Left ventricle myocardium inferior (tissue), 1 donor: ENCODE data around the gene HES7. TPM values are rescaled to one million over a fixed set of nuclear protein-coding genes. Genes with fewer than 3 reads are reported as not detected.

ENCODE experiments used
- DNase-seq: peaks from one replicate; pipeline ENCODE4 v3.0.0-alpha.2; 2020
- H3K27ac ChIP-seq: fragments of 200-600 bp; replicated peaks from 2 replicates; pipeline ENCODE4 v1.8.0; 2021
- H3K27me3 ChIP-seq: fragments of 200-600 bp; 2 replicates; pipeline ENCODE4 v1.8.0; 2021; ENCODE audit warnings: low read depth
- H3K36me3 ChIP-seq: fragments of 200-600 bp; 2 replicates; pipeline ENCODE4 v1.8.0; 2021
- H3K4me1 ChIP-seq: fragments of 200-600 bp; 2 replicates; pipeline ENCODE4 v1.8.0; 2021
- H3K4me3 ChIP-seq: fragments of 200-600 bp; 2 replicates; pipeline ENCODE4 v1.8.0; 2021; ENCODE audit warnings: mild to moderate bottlenecking, moderate library complexity
- H3K9me3 ChIP-seq: fragments of 200-600 bp; replicated peaks from 2 replicates; pipeline ENCODE4 v1.8.0; 2021
- intact Hi-C: fragments of 100-400 bp; cut with micrococcal nuclease; formaldehyde crosslinking; loops from one replicate; pipeline ENCODE4 v1.11.0; 2022
- total RNA-seq: library from RNA; stranded (reverse); fragmentation: NEBNext Ultra II Directional; extraction: Animal tissue kit (Norgen Biotek cat#: 25700); gene quantifications from one replicate; pipeline ENCODE4 v1.2.1, GENCODE V29; 2021
- TF ChIP-seq, protein P1 (sequence below): fragments of 200-600 bp; IDR thresholded peaks from 2 replicates; pipeline ENCODE4 v1.8.0; 2021; ENCODE audit warnings: antibody characterized with exemption, mild to moderate bottlenecking, borderline replicate concordance
- donor health status: DM: no; HTN: yes; CAD: no; lungs with severe emphysema.

Gene HES7
- total RNA-seq, 1 donor from 2014 or later = not detected

DNA sequence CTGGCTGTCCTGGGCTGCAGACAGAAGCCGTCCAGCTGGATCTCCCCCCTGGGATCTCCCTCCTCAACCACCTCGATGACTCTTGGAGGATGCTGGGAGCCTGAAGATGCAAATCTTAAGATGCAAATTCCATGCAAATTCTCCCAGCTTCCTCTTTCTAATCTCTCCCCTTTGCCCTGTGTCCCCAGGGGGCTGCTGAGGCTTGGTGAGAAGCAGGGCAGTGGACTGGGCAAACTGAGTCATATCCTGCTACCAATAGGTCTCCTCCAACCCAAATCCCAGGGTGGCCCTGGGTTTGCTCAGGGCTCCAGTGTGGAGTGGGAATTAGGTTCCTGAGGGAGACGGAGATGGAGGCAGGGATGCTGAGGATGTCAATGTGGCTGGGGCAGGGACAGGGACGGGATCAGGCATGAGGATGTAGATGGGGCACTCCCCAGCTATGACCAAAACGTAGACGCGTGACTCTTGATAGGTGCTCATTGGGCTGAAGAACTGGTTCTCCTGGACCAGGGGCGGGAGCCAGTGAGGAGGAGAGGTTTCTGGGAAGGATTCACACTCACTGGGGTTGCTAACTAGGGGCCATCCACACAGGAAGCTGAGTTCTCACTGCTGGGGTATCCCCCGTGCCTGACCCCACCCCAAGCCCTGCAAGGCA, 32.7 kb downstream of the HES7 start:
- no peak for DNase-seq
- Histone ChIP-seq H3K9me3 (no peaks in the 10 kb centered on the region), H3K27me3 (peaks cover 90% of the 10 kb centered on the region), H3K27ac (no peak overlapping the region), H3K4me3 (no peak overlapping the region), H3K4me1 (no peaks in the 10 kb centered on the region), H3K36me3 (no peaks in the 10 kb centered on the region)
- intact Hi-C loops = no loop called here
- TF ChIP-seq, protein P1, sequence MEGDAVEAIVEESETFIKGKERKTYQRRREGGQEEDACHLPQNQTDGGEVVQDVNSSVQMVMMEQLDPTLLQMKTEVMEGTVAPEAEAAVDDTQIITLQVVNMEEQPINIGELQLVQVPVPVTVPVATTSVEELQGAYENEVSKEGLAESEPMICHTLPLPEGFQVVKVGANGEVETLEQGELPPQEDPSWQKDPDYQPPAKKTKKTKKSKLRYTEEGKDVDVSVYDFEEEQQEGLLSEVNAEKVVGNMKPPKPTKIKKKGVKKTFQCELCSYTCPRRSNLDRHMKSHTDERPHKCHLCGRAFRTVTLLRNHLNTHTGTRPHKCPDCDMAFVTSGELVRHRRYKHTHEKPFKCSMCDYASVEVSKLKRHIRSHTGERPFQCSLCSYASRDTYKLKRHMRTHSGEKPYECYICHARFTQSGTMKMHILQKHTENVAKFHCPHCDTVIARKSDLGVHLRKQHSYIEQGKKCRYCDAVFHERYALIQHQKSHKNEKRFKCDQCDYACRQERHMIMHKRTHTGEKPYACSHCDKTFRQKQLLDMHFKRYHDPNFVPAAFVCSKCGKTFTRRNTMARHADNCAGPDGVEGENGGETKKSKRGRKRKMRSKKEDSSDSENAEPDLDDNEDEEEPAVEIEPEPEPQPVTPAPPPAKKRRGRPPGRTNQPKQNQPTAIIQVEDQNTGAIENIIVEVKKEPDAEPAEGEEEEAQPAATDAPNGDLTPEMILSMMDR = no peak

DNA sequence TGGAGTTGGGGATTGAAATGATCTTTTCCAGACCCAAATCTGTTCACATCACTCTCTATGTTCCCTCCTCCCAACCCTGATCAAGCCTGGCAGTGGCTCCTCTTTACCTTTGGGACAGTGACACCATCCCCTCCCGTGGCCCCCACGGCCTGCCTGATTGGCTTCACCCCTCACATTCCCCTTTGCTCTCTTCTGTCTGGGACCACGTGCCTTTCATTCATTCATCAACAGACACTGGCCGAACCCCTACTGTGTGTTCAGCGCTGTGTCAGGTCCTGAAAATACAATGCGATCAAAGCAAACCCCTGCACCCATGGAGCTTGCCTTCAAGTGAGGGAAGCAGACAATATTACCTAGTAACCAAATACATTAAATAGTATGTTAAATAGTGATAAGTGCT, 34.2 kb downstream of the HES7 start:
- no peaks in the 10 kb centered on the region for H3K4me1 ChIP-seq
- H3K27ac ChIP-seq = no peak overlapping the region
- H3K27me3 ChIP-seq = peaks cover 90% of the 10 kb centered on the region
- TF ChIP-seq, protein P1 = no peak
- H3K9me3 ChIP-seq = no peaks in the 10 kb centered on the region
- H3K36me3 ChIP-seq = no peaks in the 10 kb centered on the region
- no peak overlapping the region for H3K4me3 ChIP-seq
- intact Hi-C loops = no loop called here
- no peak for DNase-seq

DNA sequence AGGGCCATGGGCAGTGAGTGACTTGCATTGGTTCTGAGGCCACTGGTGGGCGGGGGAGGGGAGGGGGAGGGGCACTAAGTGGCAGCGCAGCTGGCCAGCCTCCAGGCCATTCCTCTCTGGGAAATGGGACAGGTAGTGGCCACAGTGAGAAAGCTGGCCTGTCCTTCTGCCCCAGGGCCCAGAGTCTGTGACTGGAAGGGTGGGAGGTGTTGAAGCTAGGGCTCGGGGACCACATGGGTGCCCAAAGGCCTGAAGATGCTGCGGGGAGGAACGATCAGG, 36.0 kb downstream of the HES7 start:
- Histone ChIP-seq H3K27ac (no peak overlapping the region), H3K36me3 (no peaks in the 10 kb centered on the region), H3K4me1 (no peaks in the 10 kb centered on the region), H3K4me3 (no peak overlapping the region), H3K27me3 (peaks cover 98% of the 10 kb centered on the region), H3K9me3 (no peaks in the 10 kb centered on the region)
- intact Hi-C loops = no loop called here
- TF ChIP-seq, protein P1 = no peak
- DNase-seq = no peak

DNA sequence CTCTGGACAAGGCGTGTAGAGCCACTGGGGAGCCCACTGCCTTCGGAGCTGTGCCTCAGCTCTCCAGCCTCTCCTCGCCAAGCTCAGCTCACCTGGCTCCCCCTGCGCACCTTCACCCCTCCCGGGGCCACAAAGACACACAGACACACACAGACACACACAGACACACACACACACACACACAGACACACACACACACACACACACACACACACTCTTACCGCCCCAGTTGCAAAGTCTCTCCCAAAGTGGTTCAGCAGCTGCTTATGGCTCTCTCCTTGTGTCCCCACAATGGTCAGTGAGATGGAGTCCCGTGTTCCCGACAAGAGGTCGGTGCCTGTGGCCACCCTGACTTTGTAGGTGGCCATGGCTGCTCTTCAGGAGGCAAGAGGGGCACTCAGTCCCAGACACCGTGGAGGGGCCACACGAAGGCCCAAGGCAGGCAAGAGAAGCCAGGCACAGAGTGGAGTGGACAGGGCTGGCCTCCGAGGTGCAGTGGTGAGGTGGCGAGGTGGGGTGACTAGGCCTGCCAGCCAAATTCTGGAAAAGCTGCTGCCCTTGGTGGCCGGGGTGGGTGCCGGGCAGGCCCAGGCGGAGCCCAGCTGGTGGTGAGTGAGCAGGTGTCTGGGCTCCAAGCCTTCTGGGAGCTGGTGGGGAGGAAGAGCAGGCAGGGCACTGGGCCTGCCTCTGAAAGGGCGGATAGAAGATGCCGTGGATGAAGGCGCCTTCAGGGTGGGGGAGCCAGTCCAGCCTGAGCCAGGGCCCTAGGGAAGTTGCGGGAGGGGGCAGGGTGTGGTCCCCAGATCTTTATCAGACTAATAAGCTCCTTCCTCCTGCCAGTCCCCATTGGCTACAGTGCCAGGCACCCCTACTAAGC, 36.6 kb downstream of the HES7 start, which contains the start of gene ALOX12B:
Gene ALOX12B, minus strand, starts transcription at position 642 of the 877 bp plus-strand sequence. Its CDS starts 274 bp downstream, at position 368.
- TF ChIP-seq, protein P1 = no peak
- intact Hi-C loops = no loop called here
- Histone ChIP-seq H3K4me1 (no peaks in the 10 kb centered on the region), H3K36me3 (no peaks in the 10 kb centered on the region), H3K27ac (no peak within 1 kb of the TSS), H3K9me3 (no peaks in the 10 kb centered on the region), H3K4me3 (no peak within 1 kb of the TSS), H3K27me3 (peaks cover 98% of the 10 kb centered on the region)
- no peak for DNase-seq

DNA sequence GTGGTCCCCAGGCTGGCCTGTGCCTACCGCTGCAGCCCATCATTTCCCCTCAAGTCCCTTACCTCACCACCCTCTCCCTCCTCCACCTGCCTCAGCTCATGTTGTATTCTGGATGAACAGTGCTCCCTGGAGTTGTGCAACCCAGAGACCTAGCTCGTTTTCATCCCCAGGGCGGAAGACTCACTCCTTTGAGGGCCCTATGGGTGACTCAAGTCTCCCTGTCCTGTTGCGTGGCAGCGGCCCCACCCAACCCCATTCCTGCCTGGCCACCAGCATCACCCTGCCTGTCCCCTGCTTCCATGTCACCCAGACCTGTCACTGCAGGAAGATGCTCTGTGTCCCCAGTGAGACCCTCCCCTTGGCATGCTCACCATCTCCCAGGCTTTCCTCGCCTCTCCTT, 39.7 kb downstream of the HES7 start:
- H3K4me3 ChIP-seq = no peak overlapping the region
- intact Hi-C loops = no loop called here
- H3K9me3 ChIP-seq = no peaks in the 10 kb centered on the region
- peaks cover 96% of the 10 kb centered on the region for H3K27me3 ChIP-seq
- no peak overlapping the region for H3K27ac ChIP-seq
- no peak for DNase-seq
- no peaks in the 10 kb centered on the region for H3K36me3 ChIP-seq
- TF ChIP-seq, protein P1 = no peak
- peaks cover 16% of the 10 kb centered on the region for H3K4me1 ChIP-seq
